HepG2 (cell line): ENCODE measurements around the gene IFI27L2. TPM values are rescaled to one million over a fixed set of nuclear protein-coding genes. Genes with fewer than 3 reads are reported as not detected.

Experiments
- ATAC-seq: fragments of 200-7000 bp; cut with Tn5 transposase; 3 replicates; pipeline ENCODE4 v1.9.1; 2020; ENCODE audit warnings: mild to moderate bottlenecking, moderate library complexity
- BruUV-seq: library from RNA; stranded (reverse); fragments of 400-500 nt; replicated peaks from 2 replicates; lab custom pipeline; 2021; lab: Mats Ljungman, UMichigan
- CTCF ChIA-PET: fragments of 300-600 bp; formaldehyde crosslinking; extraction: SDS; loops from one replicate; lab custom pipeline; 2021; ENCODE audit warnings: low total read pairs, inconsistent platforms, low intra/inter-chr PET ratio; lab: Yijun Ruan, JAX
- POLR2A ChIA-PET: fragments of 350-600 bp; sonication (Branson Sonifier 250); formaldehyde crosslinking; loops from one replicate; lab custom pipeline; 2020; ENCODE audit warnings: antibody characterized with exemption, inconsistent platforms; lab: Yijun Ruan, JAX
- DNase-seq: peaks from one replicate; pipeline ENCODE4 v3.0.0-alpha.2; 2015; ENCODE audit warnings: low spot score
- FAIRE-seq: peaks from 3 replicates; lab custom pipeline; 2011; peaks lifted over from hg19 to GRCh38; lab: Jason Lieb, UNC
- H2AFZ ChIP-seq: one replicate; pipeline ENCODE4 v1.6.1; 2011; ENCODE audit warnings: low read length, inconsistent platforms
- H3K27ac ChIP-seq: fragments of 300-600 bp; 3 replicates; pipeline ENCODE4 v1.8.0; 2011; ENCODE audit warnings: mixed run types, mild to moderate bottlenecking, mixed read lengths, low read length, inconsistent platforms; ENCODE audit not compliant: insufficient read depth; ENCODE audit errors: extremely low read length
- H3K27me3 ChIP-seq, 2 experiments: fragments of 200-600 bp in 1 of 2; 2 replicates in 1 of 2; 3 replicates in 1 of 2; pipeline versions ENCODE4 v1.6.0 to v1.8.0; 2011; ENCODE audit warnings: low read length in 2 of 2, mild to moderate bottlenecking in 2 of 2, moderate library complexity in 2 of 2, inconsistent platforms in 1 of 2; ENCODE audit not compliant: insufficient read depth in 2 of 2, control insufficient read depth in 1 of 2
- H3K36me3 ChIP-seq, 2 experiments: fragments of 200-600 bp in 1 of 2; replicated peaks in 1 of 2; 2 replicates in 1 of 2; 3 replicates in 1 of 2; pipeline versions ENCODE4 v1.5.1 to v1.8.0; 2011; ENCODE audit warnings: low read length in 2 of 2, inconsistent platforms in 1 of 2; ENCODE audit not compliant: insufficient read depth in 2 of 2, control insufficient read depth in 1 of 2
- H3K4me1 ChIP-seq: 2 replicates; pipeline ENCODE4 v1.5.1; 2012; ENCODE audit warnings: low read length, inconsistent platforms; ENCODE audit not compliant: insufficient read depth
- H3K4me2 ChIP-seq: 2 replicates; pipeline ENCODE4 v1.6.0; 2011; ENCODE audit warnings: low read depth, low read length, inconsistent platforms
- H3K4me3 ChIP-seq, 3 experiments: fragments of 200-600 bp in 1 of 3; sonication (generic), shearing (Covaris generic) in 1 of 3; replicated peaks in 1 of 3; 2 replicates each; pipeline ENCODE4 v1.5.1; 2011 to 2016; ENCODE audit warnings: low read length in 3 of 3, inconsistent platforms in 2 of 3, low read depth in 2 of 3, mild to moderate bottlenecking in 2 of 3, control low read depth in 1 of 3, mixed read lengths in 1 of 3; ENCODE audit not compliant: insufficient read depth in 1 of 3
- H3K79me2 ChIP-seq: one replicate; pipeline ENCODE4 v1.6.1; 2011; ENCODE audit warnings: low read length, inconsistent platforms; ENCODE audit not compliant: insufficient read depth
- H3K9ac ChIP-seq: 2 replicates; pipeline ENCODE4 v1.6.0; 2011; ENCODE audit warnings: mild to moderate bottlenecking, low read depth, low read length, inconsistent platforms; ENCODE audit not compliant: insufficient read depth
- H3K9me3 ChIP-seq: 2 replicates; pipeline ENCODE4 v1.5.1; 2012; ENCODE audit warnings: mild to moderate bottlenecking, low read length
- H4K20me1 ChIP-seq: 2 replicates; pipeline ENCODE4 v1.6.0; 2011; ENCODE audit warnings: inconsistent platforms, mild to moderate bottlenecking, low read length, moderate library complexity; ENCODE audit not compliant: insufficient read depth
- ARNT2 ChIP-seq: sonication (generic); formaldehyde crosslinking; IDR thresholded peaks from 2 replicates; pipeline ENCODE4 v1.8.0; 2022; ENCODE audit warnings: mild to moderate bottlenecking, low read depth, missing genetic modification reagents, moderate library complexity
- JUN ChIP-seq: sonication (generic); formaldehyde crosslinking; IDR thresholded peaks from 2 replicates; pipeline ENCODE4 v1.4.0; 2020; ENCODE audit warnings: mild to moderate bottlenecking, missing genetic modification reagents
- RORA ChIP-seq: sonication (generic); formaldehyde crosslinking; IDR thresholded peaks from 2 replicates; pipeline ENCODE4 v1.5.0; 2020; ENCODE audit warnings: mild to moderate bottlenecking, missing genetic modification reagents, moderate library complexity
- ZNF124 ChIP-seq: sonication (generic); formaldehyde crosslinking; IDR thresholded peaks from 2 replicates; pipeline ENCODE4 v1.4.0; 2020; ENCODE audit warnings: missing genetic modification reagents
- ZNF354B ChIP-seq: sonication (generic); formaldehyde crosslinking; IDR thresholded peaks from 2 replicates; pipeline ENCODE4 v1.8.0; 2022; ENCODE audit warnings: mild to moderate bottlenecking, missing genetic modification reagents
- WGBS: methylation state at CpG from one replicate; pipeline ENCODE4 v1.1.6; 2017; ENCODE audit warnings: low lambda C conversion rate; 5-methylcytosine and 5-hydroxymethylcytosine counted together
- in situ Hi-C: cut with HindIII; loops from 2 replicates; pipeline ENCODE4 v1.10.0; 2017; ENCODE audit warnings: low pct_unique_long_range_greater_than_20kb; ENCODE audit not compliant: extremely low pct_ligation_motif_present
- intact Hi-C: fragments of 100-400 bp; cut with micrococcal nuclease; formaldehyde crosslinking; loops from one replicate; pipeline ENCODE4 v1.10.0; 2022; ENCODE audit not compliant: unreplicated experiment
- polyA plus RNA-seq, 8 experiments: library from polyadenylated mRNA; depleted of rRNA in 3 of 8; stranded (reverse) in 7 of 8; unstranded in 1 of 8; fragments of >200 nt; fragmentation: Illumina TruSeq in 4 of 8; extraction: Trizol in 4 of 8; gene quantifications; 2 replicates each; pipeline versions ENCODE4 v1.2.1 to v1.2.3, GENCODE V29; 2011 to 2016; ENCODE audit warnings: low read depth in 4 of 8, missing spikeins in 1 of 8, mixed read lengths in 1 of 8; ENCODE audit not compliant: insufficient read depth in 1 of 8
- total RNA-seq, 5 experiments: library from RNA; depleted of rRNA; stranded (reverse); fragments of >200 nt; fragmentation: Illumina TruSeq; extraction: Trizol; gene quantifications; 2 replicates each; pipeline ENCODE4 v1.2.3, GENCODE V29; 2016; ENCODE audit warnings: low read depth in 1 of 5
- TF ChIP-seq, protein P1 (sequence below): sonication (generic); formaldehyde crosslinking; IDR thresholded peaks from 2 replicates; pipeline ENCODE4 v1.5.0; 2020; ENCODE audit warnings: mild to moderate bottlenecking, missing genetic modification reagents

The IFI27L2 gene
- total and polyA plus RNA-seq, 2 of the 13 experiments (the other 11 are each of a cell fraction or from before 2014, with no cell fraction given) = 4.3 to 4.8 TPM

GRCh38 chr14:94079891-94080620 is 49.3 kb downstream of the IFI27L2 start:
- Histone ChIP-seq H3K4me1 (peaks cover 66% of the 10 kb centered on the region), H2AFZ (no peak overlapping the region), H3K9me3 (peaks cover 5% of the 10 kb centered on the region), H3K4me2 (peak overlapping the region; percentile 79), H4K20me1 (peaks cover 34% of the 10 kb centered on the region), H3K9ac (peak overlapping the region; percentile 98), H3K36me3 (peaks cover 3 to 18% of the 10 kb centered on the region in 2 experiments; a peak in 3 of 5 replicates), H3K79me2 (peaks cover 70% of the 10 kb centered on the region), H3K27me3 (no peaks in the 10 kb centered on the region), H3K4me3 (peak overlapping the region; percentile 75 to 99 (median 99)), H3K27ac (peak overlapping the region; percentile 81)
- CTCF ChIA-PET = no interaction called here
- TF ChIP-seq ZNF354B (CRISPR knock-in tag) (0 out of 2 replicates have a peak, but pooled peaks have one; percentile 30), ZNF124 (CRISPR knock-in tag) (0 out of 2 replicates have a peak, but pooled peaks have one; percentile 29), JUN (CRISPR knock-in tag) (no peak), ARNT2 (CRISPR knock-in tag) (peak; percentile 19), RORA (CRISPR knock-in tag) (0 out of 2 replicates have a peak, but pooled peaks have one; percentile 37)
- TF ChIP-seq, protein P1, sequence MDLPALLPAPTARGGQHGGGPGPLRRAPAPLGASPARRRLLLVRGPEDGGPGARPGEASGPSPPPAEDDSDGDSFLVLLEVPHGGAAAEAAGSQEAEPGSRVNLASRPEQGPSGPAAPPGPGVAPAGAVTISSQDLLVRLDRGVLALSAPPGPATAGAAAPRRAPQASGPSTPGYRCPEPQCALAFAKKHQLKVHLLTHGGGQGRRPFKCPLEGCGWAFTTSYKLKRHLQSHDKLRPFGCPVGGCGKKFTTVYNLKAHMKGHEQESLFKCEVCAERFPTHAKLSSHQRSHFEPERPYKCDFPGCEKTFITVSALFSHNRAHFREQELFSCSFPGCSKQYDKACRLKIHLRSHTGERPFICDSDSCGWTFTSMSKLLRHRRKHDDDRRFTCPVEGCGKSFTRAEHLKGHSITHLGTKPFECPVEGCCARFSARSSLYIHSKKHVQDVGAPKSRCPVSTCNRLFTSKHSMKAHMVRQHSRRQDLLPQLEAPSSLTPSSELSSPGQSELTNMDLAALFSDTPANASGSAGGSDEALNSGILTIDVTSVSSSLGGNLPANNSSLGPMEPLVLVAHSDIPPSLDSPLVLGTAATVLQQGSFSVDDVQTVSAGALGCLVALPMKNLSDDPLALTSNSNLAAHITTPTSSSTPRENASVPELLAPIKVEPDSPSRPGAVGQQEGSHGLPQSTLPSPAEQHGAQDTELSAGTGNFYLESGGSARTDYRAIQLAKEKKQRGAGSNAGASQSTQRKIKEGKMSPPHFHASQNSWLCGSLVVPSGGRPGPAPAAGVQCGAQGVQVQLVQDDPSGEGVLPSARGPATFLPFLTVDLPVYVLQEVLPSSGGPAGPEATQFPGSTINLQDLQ (CRISPR knock-in tag) = no peak
- intact Hi-C loops = loop anchor here (5.0 kb wide), 2 partner anchors 43 to 47 kb away; partner anchors contain the start of gene IFI27L2
- DNase-seq = peak; percentile 24
- FAIRE-seq = peak; percentile 50
- BruUV-seq = no TSS peak
- POLR2A ChIA-PET = interaction anchor here (1.0 to 1.9 kb wide), 5 partner anchors 13 to 51 kb away, joined by 3 to 10 read pairs (median 4); no protein-coding TSS in a partner anchor
- 7% methylated on average over 15 of the region's 15 CpGs for WGBS
- ATAC-seq = no peak
- in situ Hi-C loops = no loop called here
